GM15510 (cell line): Measurements from ENCODE around the gene QTRT2.

Experiments
- POLR2A ChIP-seq: IDR thresholded peaks from 3 replicates; pipeline ENCODE4 v1.6.1; 2011; ENCODE audit warnings: borderline replicate concordance; ENCODE audit not compliant: insufficient read length; ENCODE audit errors: extremely low read depth

Gene QTRT2

GRCh38 chr3:114101101-114101500 is 44.6 kb downstream of the QTRT2 start:
- TF ChIP-seq POLR2A = no peak

GRCh38 chr3:114103181-114103580 is 46.6 kb downstream of the QTRT2 start:
- no peak for TF ChIP-seq POLR2A

- no peak for TF ChIP-seq POLR2A
These were observed 47.3 kb downstream of the QTRT2 start for GRCh38 chr3:114103858-114104257.

- TF ChIP-seq POLR2A = no peak
These were observed 47.9 kb downstream of the QTRT2 start for GRCh38 chr3:114104414-114104813.

GRCh38 chr3:114108137-114108536 is 51.6 kb downstream of the QTRT2 start:
- TF ChIP-seq POLR2A = no peak

GRCh38 chr3:114110439-114110838 is 53.9 kb downstream of the QTRT2 start:
- no peak for TF ChIP-seq POLR2A

GRCh38 chr3:114111060-114111770 is 54.7 kb downstream of the QTRT2 start:
- TF ChIP-seq POLR2A = no peak

- TF ChIP-seq POLR2A = no peak
These were observed 56.2 kb downstream of the QTRT2 start for GRCh38 chr3:114112696-114113095.

- TF ChIP-seq POLR2A = no peak
These were observed 58.2 kb downstream of the QTRT2 start for GRCh38 chr3:114114719-114115118.

- TF ChIP-seq POLR2A = no peak
These were observed 58.6 kb downstream of the QTRT2 start for GRCh38 chr3:114115143-114115542.

GRCh38 chr3:114119776-114120175 is 63.2 kb downstream of the QTRT2 start:
- no peak for TF ChIP-seq POLR2A

- no peak for TF ChIP-seq POLR2A
These were observed 63.7 kb downstream of the QTRT2 start for GRCh38 chr3:114120211-114120610.

GRCh38 chr3:114122027-114122709 is 65.6 kb downstream of the QTRT2 start:
- no peak for TF ChIP-seq POLR2A

- TF ChIP-seq POLR2A = no peak
These were observed 69.9 kb downstream of the QTRT2 start for GRCh38 chr3:114126461-114126860.

GRCh38 chr3:114127517-114127916 is 71.0 kb downstream of the QTRT2 start:
- TF ChIP-seq POLR2A = no peak

- no peak for TF ChIP-seq POLR2A
These were observed 71.7 kb downstream of the QTRT2 start for GRCh38 chr3:114128231-114128630.
